Esophagus squamous epithelium (tissue), 4 donors: ENCODE results near the gene ESR1.

Experiments
- POLR2A ChIP-seq, 4 donors: fragments of 450-650 bp; IDR thresholded peaks; one replicate each; pipeline ENCODE4 v1.6.1; 2017; ENCODE audit warnings: antibody characterized with exemption in 4 of 4, mild to moderate bottlenecking in 4 of 4, moderate library complexity in 3 of 4
- TF ChIP-seq, protein P1 (sequence below), 6 experiments: fragments of 450-650 bp in 4 of 6; fragments of 200-600 bp in 2 of 6; sonication (generic) in 2 of 6; IDR thresholded peaks; one replicate each; pipeline ENCODE4 v1.5.1; 2016 to 2019; ENCODE audit warnings: antibody characterized with exemption in 6 of 6, mild to moderate bottlenecking in 4 of 6, moderate library complexity in 4 of 6

DNA sequence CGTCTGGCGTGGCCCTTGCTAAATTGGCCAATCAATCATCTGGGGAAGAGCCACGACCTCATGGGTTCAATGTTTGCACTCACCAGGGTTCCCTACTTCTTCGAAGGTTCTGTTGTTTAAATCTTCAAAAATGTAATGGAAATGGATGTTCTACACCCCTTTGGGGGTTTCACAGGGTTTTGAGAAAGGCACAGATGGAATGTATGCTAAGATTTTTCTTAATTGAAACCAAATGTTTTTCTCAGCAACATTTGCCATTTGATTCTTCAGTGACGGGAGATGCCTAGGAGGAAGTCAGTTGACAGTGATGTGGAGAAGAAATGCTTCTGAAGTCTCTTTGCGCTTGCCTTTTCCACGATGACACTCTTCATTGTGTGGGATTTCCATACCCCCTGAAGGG lies 312.3 kb downstream of the ESR1 start:
- TF ChIP-seq POLR2A (IDR thresholded peaks at IDR 0.05): no peak
- TF ChIP-seq, protein P1, sequence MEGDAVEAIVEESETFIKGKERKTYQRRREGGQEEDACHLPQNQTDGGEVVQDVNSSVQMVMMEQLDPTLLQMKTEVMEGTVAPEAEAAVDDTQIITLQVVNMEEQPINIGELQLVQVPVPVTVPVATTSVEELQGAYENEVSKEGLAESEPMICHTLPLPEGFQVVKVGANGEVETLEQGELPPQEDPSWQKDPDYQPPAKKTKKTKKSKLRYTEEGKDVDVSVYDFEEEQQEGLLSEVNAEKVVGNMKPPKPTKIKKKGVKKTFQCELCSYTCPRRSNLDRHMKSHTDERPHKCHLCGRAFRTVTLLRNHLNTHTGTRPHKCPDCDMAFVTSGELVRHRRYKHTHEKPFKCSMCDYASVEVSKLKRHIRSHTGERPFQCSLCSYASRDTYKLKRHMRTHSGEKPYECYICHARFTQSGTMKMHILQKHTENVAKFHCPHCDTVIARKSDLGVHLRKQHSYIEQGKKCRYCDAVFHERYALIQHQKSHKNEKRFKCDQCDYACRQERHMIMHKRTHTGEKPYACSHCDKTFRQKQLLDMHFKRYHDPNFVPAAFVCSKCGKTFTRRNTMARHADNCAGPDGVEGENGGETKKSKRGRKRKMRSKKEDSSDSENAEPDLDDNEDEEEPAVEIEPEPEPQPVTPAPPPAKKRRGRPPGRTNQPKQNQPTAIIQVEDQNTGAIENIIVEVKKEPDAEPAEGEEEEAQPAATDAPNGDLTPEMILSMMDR (IDR thresholded peaks at IDR 0.05): no peak
